HG02623 (cell line): Measurements from ENCODE around the gene HCK.
"Not testable (repeated sequence)": the region's sequence is repeated elsewhere in the genome, so short reads cannot be mapped to it uniquely, and the experiment has no call there.

ENCODE experiments used
- ATAC-seq: cut with Tn5 transposase; IDR thresholded peaks from one replicate; pipeline ENCODE4 v1.9.1; 2021; ENCODE audit warnings: moderate library complexity; ENCODE audit not compliant: unreplicated experiment

Gene HCK

GRCh38 chr20:32028647-32029372 is 23.2 kb upstream of the HCK start:
- no peak for ATAC-seq

GRCh38 chr20:32029561-32029960 is 22.5 kb upstream of the HCK start:
- ATAC-seq, result no peak

- ATAC-seq, result no peak
Observed at GRCh38 chr20:32031007-32031958, 20.8 kb upstream of the HCK start.

- no peak for ATAC-seq
Observed at GRCh38 chr20:32033316-32033715, 18.7 kb upstream of the HCK start.

GRCh38 chr20:32033721-32034120 is 18.3 kb upstream of the HCK start:
- ATAC-seq, result not testable (repeated sequence)

GRCh38 chr20:32034581-32035425 is 17.2 kb upstream of the HCK start:
- no peak for ATAC-seq

- no peak for ATAC-seq
Observed at GRCh38 chr20:32035426-32035779, 16.6 kb upstream of the HCK start.

GRCh38 chr20:32036252-32036651 is 15.8 kb upstream of the HCK start:
- no peak for ATAC-seq

GRCh38 chr20:32036716-32037485 is 15.1 kb upstream of the HCK start:
- ATAC-seq, result no peak

GRCh38 chr20:32037929-32038328 is 14.1 kb upstream of the HCK start:
- ATAC-seq, result no peak

GRCh38 chr20:32040142-32040953 is 11.7 kb upstream of the HCK start:
- no peak for ATAC-seq

GRCh38 chr20:32045999-32046398 is 6.0 kb upstream of the HCK start:
- no peak for ATAC-seq

- ATAC-seq, result no peak
Observed at GRCh38 chr20:32050324-32050841, 1.7 kb upstream of the HCK start.

- ATAC-seq, result no peak
Observed at GRCh38 chr20:32050851-32051556, 1.0 kb upstream of the HCK start.

- ATAC-seq, result no peak
Observed at GRCh38 chr20:32051720-32052089, 337 bp upstream of the HCK start.

- no peak for ATAC-seq
Observed at GRCh38 chr20:32052778-32053362, 828 bp downstream of the HCK start.

- ATAC-seq, result no peak
Observed at GRCh38 chr20:32053648-32054047, 1.6 kb downstream of the HCK start.

- no peak for ATAC-seq
Observed at GRCh38 chr20:32056708-32057483, 4.9 kb downstream of the HCK start.
